ENCODE data around the gene AOPEP.
"Not testable (repeated sequence)": the region's sequence is repeated elsewhere in the genome, so short reads cannot be mapped to it uniquely, and the experiment has no call there.

The AOPEP gene

DNA sequence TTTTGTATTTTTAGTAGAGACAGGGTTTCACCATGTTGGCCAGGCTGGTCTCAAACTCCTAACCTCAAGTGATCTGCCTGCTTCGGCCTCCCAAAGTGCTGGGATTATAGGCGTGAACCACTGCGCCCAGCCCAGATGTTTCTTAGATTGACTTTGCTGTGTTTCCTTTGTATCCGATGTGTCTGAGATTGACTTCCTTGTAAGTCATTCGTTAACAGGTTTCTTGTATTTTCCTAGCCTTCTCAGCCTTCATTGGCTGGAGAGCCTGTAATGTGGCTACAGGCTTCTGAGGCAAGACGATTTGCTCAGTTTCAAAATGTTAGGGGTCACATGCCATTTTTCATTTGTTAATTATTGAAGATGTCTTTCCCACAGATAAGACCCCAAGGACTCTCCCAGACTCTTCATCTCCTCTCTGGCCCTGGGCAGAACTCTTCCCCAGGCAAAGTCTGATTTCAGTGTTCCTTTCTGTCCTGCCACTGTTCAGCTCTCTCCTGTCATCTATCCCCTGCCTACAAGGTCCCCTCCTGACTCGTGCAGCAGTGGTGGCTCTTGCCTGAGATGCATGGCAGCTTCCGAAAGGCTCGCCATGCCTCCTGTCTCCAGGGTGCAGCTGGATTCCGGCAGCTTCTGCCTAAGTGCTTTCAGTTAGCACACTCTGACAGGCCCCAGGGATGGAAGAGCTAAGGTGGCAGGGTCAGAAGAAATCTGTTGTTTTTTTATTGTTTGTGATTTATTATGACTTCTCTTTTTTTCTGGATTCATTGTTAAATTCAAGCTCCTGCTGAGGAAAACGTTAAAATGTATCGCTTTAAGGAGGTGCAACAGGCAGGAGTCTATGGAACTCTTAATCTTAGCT lies 206.4 kb downstream of the AOPEP start:
- DNase-seq (ENCODE audit: low read depth), result no peak

DNA sequence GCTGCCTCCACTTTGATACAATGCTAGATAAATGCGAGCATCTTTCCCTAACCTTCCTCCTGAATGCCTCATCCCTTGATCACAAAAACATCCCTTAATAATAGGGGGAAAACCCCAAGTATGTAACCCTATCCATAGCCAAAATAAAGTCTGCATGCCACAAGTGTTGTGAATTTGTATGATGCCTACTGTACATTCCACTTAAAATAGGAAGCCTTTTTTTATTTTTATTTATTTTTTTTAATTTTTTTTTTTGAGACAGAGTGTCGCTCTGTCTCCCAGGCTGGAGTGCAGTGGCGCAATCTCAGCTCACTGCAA lies 207.0 kb downstream of the AOPEP start:
- DNase-seq (ENCODE audit: low read depth), result no peak

DNA sequence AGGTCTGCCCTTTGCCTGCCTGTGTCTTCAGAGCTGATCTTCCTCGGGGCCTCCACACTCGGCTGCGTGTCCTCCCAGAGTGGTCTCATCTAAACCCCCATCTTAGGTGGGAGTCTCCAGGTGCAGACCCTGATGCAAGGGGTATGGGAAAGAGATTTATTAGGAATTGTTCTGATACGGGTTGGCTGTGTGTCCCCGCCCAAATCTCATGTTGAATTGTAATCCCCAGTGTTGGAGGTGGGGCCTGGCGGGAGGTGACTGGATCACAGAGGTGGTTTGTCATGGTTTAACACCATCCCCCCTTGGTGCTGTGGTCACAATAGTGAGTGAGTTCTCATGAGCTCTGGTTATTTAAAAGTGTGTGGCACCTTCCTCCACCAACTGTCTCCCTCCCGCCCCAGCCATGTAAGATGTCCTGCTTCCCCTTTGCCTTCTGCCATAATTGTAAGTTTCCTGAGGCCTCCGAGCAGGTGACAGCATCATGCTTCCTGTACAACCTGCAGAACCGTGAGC lies 208.4 kb downstream of the AOPEP start:
- no peak for DNase-seq (ENCODE audit: low read depth)

DNA sequence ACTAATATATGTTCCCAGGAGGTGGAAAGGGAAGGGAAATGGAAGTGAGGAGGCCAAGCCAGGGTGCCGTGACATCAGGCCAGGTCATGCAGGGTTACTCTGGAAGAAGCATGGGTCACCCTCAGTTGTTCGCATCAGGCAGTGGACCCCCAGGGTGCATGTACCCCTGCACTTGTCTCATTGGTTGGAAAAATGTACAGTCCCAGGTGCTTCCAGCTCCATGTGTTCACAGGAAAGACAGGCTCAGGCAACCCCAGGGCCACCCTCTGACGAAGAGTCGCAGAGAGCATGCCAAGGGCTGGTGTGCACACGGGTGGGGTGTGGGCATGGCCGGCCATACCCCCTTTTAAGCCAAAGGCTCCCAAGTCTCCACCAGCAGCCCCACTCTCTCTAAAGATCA lies 208.9 kb downstream of the AOPEP start:
- no peak for DNase-seq (ENCODE audit: low read depth)

DNA sequence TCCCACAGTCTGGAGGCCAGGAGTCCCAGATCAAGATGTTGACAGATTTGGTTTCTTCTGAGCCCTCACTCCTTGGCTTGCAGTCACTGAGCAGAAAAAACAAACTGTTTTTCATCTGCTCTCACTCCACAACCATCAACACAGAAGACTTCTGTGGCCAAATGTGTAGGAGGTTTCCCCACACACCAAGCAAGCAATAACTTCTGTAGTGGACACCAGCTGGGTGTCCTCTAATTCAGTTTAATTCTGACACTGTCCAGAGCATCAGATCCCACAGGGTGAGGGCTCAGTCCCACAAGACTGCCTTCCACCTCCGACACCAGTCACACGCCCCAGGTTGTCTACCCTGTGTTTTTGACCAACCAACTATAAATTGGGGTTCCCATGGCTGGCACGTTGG lies 209.9 kb downstream of the AOPEP start:
- DNase-seq (ENCODE audit: low read depth), result no peak

DNA sequence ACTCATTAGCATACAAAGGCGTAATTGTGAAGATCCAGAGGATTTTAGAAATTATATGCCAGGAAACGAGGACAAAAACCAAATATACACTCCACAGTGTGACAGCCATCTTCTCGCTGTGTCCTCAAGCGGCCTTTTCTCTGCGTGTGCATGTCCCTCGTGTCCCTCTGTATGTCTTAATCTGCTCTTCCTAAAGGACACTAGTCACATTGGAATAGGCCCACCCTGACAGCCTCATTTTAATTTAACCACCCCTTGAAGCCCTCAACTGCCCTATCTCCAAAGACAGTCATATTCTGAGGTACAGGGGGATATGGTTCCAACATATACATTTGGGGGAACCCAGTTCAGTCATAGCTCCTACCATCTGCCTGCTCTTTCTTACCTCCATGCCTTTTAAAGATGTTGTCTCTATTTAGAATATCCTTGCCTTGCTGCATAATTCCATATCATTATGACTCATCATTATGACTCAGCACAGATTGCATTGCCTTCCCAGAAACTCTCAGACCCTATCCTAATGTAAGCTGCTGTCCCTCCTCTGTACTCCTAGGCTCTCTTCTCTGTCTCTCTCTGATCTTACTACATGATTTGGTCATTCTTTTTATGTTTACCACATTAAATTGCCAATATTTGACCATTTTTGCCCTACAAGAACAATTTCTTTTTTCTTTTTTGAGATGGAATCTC lies 210.9 kb downstream of the AOPEP start:
- DNase-seq (ENCODE audit: low read depth), result peak; percentile 72

DNA sequence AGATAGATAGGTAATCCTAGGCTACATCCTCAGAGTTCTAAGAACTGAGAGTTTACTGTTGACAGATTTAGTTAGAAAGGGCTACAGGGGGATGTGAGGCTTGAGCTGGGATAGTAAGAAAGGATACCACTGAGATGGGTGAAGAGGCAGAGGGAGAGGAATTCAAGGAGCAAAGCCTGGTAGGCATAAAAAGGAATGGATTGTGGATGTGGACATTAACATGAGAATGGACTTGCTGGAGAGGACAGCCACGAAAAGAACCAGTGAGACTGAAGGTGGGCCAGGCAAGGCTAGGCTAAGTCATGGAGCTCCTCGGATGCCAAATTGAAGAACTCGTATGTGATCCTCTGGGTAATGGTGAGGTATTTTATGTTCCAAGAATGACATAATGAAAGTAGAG lies 211.9 kb downstream of the AOPEP start:
- DNase-seq (ENCODE audit: low read depth), result no peak

DNA sequence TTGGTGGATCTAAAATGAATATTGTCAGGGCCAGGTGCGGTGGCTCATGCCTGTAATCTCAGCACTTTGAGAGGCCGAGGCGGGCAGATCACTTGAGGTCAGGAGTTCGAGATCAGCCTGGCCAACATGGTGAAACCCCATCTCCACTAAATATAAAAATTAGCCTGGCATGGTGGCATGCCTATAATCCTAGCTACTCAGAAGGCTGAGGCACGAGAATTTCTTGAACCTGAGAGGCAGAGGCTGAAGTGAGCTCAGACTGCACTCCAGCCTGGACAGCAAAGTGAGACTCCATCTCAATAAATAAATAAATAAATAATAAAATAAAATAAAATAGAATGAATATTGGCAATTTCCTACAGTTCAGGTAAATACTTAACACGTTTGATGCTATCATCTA lies 213.8 kb downstream of the AOPEP start:
- not testable (repeated sequence) for DNase-seq (ENCODE audit: low read depth)

DNA sequence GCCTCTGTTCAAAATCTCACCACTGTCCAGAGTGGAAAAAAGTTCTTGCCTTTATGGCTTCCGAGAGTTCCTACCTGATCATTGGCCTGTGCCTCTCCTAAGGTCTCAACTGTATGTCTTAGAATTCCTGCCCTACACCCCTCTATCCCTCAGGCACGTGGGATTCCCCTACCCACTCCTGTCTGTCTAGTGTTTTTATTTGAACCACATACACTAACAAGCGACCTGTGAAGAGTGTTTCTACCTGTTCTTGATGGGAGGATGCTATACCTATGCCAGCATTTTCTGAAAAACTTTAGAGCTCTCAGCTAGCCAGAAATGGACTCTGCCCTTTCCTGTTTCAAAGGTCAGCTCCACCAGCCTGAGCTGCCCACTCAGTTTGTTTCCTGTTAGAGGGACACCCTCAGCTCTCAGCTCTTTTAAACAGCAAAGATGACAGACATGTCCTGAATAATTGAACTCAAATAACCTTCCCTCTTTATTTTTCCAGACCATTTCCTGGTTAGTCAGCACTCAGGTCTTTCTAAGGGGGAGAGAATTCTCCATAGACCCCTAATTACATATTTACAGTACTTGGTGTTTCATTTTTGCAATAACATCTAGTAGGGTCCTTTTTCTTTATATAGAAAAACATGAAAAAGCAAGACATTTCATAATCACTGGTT lies 214.8 kb downstream of the AOPEP start:
- no peak for DNase-seq (ENCODE audit: low read depth)

DNA sequence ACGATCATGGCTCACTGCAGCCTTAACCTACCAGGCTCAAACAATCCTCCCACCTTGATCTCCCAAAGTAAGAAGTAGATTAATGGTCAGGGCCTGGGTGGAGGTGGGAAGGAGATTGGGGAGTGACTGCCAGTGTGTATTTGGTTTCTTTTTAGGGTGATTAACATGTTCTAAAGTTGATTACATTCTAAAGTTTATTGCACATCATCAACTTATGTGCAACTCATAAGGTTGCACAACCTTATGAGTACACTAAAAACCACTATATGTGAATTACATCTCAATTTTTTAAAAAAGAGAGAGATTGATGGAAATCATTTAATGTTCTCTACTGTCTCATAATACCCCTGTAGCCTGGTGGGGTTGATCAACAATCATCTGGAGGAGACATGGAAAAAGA lies 218.1 kb downstream of the AOPEP start:
- no peak for DNase-seq (ENCODE audit: low read depth)

DNA sequence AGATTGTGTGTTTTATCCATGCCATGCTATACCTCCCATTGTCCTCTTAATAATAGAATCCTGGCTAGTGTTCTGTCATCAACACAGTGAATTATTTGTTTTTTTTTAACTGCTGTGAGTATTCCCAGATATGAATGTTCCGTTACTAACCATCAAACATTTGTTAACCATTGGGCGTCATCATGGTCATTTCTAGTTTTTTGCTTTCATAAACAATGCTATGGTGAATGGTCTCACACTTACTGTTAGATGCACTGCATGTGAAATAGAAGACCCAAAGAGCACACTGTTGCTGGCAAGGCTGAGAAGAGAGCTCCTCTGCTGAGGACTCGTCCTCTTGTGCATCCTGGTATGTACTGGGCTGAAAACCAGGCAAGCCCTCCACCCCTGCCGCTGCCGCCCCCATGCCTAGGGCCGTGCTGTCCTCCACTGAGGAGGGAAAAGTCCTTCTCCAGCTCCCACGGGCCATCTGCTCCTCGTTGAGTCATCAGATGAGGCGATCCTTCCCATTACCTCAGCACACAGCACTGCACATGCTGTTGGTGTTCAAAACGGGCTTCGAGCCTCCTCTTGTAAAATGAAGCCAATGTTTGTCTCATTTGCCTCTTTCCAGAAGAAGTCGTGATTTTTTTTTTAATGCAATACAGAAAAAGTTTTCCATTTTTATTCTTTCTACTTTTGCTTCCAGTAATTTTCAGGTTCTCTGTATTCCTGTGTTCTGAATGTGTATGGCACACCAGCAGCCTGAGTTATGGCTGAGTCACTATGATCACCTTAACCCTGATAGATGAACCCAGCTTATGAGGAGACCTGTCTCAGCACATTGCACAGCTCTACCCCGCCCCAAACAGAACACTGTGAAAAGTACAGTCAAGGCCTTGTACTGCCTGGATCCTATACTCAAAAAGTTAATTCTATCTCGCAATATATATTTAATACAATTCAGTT lies 219.0 kb downstream of the AOPEP start:
- no peak for DNase-seq (ENCODE audit: low read depth)

DNA sequence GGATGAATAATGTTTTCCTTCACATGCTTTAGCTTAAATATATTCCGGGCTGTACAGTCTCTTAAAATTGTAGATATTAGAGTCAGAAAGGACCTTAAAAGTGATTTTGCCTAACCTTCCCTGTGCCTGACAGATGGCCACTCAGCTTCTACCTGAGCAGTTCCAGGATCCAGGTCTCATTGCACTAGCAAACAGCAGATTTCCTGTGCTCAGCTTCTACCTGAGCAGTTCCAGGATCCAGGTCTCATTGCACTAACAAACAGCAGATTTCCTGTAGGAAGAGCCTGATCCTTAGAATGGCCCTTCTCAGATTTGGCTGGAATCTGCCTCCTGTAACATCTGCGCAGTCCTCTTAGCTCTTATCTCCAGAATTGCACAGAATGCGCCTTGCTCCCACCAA lies 219.8 kb downstream of the AOPEP start:
- DNase-seq (ENCODE audit: low read depth), result no peak

DNA sequence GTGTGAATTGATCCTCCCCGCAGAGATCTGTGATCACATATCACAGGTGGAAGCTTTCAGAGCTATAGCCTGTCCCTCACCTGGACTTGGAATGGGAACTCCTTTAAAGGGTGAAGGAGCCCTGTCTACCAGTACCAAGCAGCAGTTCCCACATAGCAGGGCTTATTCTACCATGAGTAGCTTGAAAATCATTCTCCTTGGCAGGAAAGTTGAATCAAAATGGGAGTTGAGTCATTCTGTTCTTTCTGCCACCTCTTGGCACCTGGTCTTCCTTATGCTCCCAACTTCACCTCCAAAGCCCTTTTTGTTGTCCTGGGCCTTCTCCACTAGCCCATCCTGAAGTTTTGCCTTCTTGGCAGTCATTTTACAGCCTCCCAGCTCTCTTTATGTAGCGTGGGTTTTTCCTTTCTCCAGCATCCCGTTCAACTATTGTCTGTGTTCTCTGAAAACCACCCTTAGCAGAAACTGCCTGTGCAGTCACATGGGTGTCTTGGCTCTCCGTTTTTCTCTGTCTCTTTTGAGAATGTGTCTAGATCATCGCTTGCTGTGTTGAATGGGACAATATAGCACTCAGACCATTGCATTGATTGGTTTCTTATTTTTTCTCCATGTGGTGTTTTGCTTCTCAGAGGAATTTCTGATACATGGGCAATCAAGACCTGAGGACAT lies 222.2 kb downstream of the AOPEP start:
- no peak for DNase-seq (ENCODE audit: low read depth)

DNA sequence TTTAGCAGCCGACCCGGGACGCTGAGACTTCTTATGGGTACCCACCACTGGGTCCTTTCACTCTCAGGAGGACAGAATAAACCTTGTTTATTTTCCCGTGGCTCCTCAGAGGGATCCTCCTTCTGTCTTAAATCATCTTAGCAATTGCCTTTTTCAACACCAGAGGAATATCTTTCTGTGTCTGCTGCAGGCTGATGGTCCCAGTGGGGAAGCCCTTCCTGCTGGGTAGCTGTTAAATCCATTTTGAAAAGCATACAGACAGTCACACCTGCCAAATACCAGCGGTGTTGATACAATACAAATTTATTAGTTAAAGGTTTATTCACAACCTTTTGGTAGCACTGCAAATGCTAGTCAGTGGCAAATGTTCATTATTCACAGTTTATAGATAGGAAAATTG lies 222.9 kb downstream of the AOPEP start:
- DNase-seq (ENCODE audit: low read depth), result no peak

DNA sequence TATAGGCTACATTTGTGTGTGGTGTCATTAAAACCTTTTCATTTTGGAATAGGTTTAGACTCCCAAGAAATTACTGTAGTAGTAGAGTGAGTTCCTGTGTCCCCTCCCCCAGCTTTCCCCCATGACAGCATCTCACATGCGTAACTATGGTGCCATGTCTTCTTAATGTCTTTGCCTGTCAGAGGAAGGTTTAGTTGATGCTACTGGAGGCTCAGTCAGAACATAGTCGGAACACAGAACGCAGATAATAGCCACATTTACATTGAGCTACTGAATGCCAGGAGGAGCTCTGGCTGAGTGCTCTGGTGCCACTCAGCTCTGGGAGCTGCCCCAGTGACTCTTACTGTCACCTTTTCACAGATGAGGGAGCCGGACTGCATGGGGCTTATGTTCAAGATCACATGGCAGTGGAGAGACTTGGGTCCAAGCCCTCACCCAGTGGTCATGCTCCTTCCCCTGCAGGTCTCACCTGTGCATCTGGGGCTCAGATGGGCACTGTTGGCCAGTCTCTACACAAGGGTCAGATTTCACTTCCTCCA lies 223.6 kb downstream of the AOPEP start:
- DNase-seq (ENCODE audit: low read depth), result no peak

DNA sequence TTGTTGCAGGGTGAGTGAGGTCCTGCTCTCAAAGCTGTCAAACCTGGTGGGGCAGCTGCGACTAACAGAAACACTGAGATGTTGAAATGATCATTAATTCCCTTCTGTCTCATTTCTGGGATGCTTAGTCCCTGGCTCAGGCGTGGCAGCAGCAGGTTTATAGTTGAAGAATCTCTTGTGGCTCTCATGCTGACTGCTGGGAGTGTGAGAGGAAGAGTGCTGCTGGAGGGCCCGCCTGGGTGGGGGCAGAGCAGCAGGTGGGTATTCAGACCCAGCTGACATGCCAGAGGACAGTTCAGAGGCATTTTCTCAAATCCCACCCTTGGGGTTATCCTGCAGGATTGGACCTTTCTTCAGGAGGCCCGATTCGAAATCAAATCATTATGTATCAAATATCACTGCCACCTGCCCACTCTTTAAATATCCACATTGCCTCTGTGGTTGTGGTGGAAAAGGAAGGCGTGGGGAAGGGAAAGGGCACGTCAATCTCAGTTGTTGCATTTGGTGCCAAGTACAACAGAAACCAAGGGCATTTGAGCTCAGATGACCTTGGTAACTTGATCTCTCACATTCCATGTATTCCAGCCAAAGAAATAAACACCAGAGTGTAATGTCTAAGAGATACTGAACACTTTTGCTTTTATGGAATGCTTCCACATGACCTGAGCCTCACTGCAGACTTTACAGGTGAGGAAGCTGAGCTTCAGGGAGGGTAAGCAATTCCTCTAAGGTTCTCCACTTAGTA lies 224.3 kb downstream of the AOPEP start:
- DNase-seq (ENCODE audit: low read depth), result peak; percentile 40

DNA sequence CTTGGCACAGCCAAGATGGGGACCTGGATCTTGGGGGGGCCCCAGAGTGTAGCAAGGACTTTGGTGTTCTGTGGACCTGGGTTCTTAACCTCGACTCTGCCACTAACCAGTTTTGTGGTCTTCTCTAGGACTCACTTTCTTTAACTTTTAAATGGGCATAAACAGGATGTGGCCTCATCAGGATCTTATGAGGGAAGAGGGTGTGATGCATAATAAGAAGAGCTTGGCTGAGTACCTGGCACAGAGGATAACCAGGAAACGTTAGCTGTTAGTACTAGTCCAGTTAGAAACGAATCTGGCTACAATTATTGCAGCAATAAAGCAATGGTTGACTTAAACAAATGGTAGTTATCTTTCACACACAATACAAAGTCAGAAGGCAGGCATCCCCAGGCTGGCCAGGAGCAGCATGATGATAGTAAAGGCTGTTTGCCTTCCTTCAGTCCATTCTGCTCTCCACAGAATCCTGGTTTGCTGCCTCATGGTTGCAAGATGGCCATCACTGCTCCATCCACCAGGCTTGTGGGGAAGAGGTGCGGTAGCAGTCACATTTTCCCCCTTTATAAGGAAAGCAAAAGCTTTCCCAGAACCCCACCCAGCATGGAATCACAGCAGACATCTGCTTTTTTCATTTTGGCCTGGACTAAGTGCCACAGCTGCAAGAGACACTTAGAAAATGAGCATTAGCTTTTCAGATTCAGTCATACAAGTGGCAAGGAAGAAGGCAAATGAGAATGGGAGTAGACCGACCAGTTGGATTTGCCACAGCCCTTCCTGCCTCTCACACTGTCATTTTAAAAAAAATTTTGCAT lies 225.0 kb downstream of the AOPEP start:
- DNase-seq (ENCODE audit: low read depth), result no peak

DNA sequence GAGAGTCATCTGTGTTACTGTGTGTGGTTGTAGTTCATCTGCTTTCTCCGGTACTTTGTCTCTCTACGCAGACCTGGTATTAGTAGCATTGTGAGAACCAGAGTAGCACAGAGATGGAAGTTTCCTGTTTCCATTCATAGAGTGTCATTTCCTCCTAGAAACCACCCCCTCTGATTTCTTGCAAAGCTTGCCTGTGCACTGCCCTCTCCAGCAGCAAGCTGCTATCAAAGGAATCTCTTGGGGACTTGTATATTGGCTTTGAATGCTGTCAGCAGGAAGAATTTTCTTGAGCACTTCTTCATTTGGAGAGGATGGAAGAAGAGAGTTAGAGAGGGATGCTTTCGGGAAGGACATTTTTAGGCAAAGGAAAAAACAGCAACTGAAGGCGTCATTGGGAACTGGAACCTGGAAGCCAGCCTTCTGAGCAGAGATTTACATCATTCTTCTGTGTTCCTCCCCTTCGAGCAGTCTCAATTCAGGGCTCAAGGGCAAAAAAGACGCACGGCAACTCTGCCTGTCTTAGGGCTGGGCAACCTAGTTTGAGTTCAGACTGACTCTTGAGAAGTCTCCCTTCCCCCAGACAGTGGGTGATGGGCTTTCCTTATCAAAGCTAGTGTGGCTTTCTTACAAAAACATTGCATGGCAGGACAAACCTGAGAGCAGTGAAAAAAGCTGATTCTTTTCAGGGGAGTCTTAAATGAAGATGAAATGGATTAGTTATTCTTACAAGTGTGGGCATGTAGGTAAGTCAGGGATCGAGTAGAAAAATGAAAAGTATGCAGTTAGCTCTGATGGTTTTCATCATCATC lies 226.3 kb downstream of the AOPEP start:
- no peak for DNase-seq (ENCODE audit: low read depth)

DNA sequence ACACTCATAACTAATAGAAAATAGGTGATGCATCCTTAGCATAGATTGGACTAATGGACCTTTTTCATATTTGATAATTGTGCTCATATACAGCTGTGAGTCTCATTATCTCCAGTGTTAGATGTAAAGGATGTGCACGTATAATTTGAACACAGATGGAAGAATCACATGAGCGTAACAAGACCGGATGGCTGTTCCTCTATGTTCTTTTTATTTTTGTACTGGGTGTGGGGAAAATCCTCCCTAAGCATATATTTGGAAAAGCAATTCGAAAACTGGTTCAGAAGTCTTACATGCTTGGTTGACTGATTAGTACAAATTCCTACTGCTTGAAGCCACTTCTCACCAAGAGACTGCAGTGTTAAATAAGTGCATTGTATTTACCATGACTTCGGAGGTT lies 230.2 kb downstream of the AOPEP start:
- no peak for DNase-seq (ENCODE audit: low read depth)
